Measurements from ENCODE around the gene ANKRD13A. TPM values are rescaled to one million over a fixed set of nuclear protein-coding genes. Genes with fewer than 3 reads are reported as not detected.
"Not testable (repeated sequence)": the region's sequence is repeated elsewhere in the genome, so short reads cannot be mapped to it uniquely, and the experiment has no call there.

ANKRD13A gene
- total RNA-seq, 4 donors from 2014 or later = 19.0 to 29.3 (median 20.5) TPM

DNA sequence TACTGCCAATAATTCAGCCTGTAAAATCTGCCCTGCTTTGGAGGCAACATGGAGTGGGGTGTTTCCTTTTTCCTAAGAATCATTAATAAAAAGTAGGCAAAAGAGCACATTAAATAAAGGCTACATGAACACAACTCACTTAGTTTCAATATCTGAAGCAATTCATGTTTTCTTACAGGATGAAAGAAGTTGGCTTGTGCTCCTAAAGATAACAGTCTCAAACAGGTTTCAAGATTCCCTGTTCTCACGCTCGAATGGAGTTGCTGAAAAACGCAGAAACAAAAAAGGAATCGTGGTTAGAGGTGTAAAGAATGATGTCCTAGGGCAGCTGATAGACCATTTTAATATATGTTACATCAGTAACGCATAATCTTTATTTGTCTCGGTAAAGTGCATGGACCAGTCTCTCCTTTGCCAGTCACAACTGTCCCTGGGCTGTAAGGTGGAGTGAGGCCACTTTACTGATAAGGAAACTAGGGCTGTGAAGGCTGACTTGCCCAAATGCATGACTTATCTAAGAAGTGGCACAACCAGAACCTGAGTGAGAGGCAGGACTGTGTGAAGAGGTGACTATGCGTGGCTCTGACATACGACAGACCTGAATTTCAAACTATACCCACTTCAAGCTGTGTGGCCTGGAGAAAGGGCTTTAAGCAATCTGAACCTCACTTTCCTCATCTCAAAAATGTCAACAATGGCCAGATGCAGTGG lies 15.6 kb upstream of the ANKRD13A start:
- no peaks in the 10 kb centered on the region for H3K4me1 ChIP-seq
- TF ChIP-seq, protein P1, sequence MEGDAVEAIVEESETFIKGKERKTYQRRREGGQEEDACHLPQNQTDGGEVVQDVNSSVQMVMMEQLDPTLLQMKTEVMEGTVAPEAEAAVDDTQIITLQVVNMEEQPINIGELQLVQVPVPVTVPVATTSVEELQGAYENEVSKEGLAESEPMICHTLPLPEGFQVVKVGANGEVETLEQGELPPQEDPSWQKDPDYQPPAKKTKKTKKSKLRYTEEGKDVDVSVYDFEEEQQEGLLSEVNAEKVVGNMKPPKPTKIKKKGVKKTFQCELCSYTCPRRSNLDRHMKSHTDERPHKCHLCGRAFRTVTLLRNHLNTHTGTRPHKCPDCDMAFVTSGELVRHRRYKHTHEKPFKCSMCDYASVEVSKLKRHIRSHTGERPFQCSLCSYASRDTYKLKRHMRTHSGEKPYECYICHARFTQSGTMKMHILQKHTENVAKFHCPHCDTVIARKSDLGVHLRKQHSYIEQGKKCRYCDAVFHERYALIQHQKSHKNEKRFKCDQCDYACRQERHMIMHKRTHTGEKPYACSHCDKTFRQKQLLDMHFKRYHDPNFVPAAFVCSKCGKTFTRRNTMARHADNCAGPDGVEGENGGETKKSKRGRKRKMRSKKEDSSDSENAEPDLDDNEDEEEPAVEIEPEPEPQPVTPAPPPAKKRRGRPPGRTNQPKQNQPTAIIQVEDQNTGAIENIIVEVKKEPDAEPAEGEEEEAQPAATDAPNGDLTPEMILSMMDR (IDR thresholded peaks at IDR 0.05 in 4 of 5, conservative IDR thresholded peaks at IDR 0.05 in 1 of 5) = no peak
- TF ChIP-seq POLR2A (IDR thresholded peaks at IDR 0.05) = no peak
- no peak overlapping the region for H3K27ac ChIP-seq
- no peak for DNase-seq
- H3K36me3 ChIP-seq = peaks cover 9 to 97% of the 10 kb centered on the region in 2 donors
- no peak for ATAC-seq
- intact Hi-C loops (cut with DNase I; ENCODE audit: low total_unique reads) = no loop called here
- no peak overlapping the region for H3K4me3 ChIP-seq
- in situ Hi-C loops (cut with MboI; ENCODE audit: low sequenced_read_pairs in 4 of 4) = no loop called here
- no peaks in the 10 kb centered on the region for H3K27me3 ChIP-seq
- H3K9me3 ChIP-seq = no peaks in the 10 kb centered on the region

DNA sequence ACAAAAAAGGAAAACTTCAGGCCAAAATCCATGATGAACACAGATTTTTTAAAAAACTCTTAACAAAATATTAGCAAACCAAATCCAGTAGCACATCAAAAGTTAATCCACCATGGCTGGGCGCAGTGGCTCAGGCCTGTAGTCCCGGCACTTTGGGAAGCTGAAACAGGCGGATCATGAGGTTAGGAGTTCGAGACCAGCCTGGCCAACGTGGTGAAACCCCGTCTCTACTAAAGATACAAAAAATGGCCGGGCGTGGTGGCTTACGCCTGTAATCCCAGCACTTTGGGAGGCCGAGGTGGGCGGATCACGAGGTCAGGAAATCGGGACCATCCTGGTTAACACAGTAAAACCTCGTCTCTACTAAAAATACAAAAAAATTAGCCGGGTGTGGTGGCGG lies 13.0 kb upstream of the ANKRD13A start:
- H3K9me3 ChIP-seq; intact Hi-C loops (cut with DNase I; ENCODE audit: low total_unique reads); H3K4me3 ChIP-seq; DNase-seq; H3K4me1 ChIP-seq; ATAC-seq; H3K27ac ChIP-seq; in situ Hi-C loops (cut with MboI; ENCODE audit: low sequenced_read_pairs in 4 of 4); H3K27me3 ChIP-seq: not testable (repeated sequence)
- peaks cover 7 to 85% of the 10 kb centered on the region in 2 donors for H3K36me3 ChIP-seq

DNA sequence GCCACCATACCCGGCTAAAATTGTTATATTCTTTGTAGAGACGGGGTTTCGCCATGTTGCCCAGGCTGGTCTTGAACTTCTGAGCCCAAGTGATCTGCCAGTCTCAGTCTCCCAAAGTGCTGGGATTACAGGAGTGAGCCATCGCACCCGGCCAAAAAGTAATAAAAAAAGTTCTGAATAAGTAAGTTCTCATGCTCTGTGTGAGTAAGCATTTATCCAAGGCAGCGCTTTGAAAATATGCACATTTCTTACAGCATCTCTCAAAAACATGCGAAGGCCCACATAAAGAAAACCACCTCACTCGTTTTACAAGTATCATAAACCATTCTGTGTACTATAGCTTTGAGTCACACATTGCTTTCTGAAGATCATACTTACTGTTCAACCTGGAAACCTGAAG lies 11.6 kb upstream of the ANKRD13A start:
- H3K36me3 ChIP-seq = peaks cover 4 to 71% of the 10 kb centered on the region in 2 donors
- DNase-seq = no peak

DNA sequence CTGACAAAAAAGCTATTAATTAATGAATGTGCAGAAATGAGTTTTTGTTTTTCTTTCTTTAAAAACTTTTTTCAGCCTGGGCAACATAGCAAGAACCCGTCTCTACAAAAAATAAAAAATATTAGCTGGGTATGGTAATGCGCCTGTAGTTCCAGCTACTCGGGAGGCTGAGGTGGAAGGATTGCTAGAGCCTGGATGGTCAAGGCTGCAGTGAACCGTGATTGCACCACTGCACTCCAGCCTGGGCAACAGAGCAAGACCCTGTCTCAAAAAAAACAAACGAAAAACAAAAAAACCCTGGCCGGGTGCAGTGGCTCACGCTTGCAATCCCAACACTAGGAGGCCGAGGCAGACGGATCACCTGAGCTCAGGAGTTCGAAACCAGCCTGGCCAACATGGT lies 11.0 kb upstream of the ANKRD13A start:
- in situ Hi-C loops (cut with MboI; ENCODE audit: low sequenced_read_pairs in 4 of 4) = no loop called here
- Histone ChIP-seq H3K36me3 (peaks cover under 1 to 65% of the 10 kb centered on the region in 2 donors), H3K9me3 (no peaks in the 10 kb centered on the region), H3K27ac (peak overlapping the region in 2 of 4 donors; percentile 6 to 17), H3K4me1 (peaks cover 5 to 6% of the 10 kb centered on the region in 2 donors), H3K27me3 (no peaks in the 10 kb centered on the region), H3K4me3 (no peak overlapping the region)
- no peak for ATAC-seq
- TF ChIP-seq POLR2A (IDR thresholded peaks at IDR 0.05) = no peak
- TF ChIP-seq, protein P1 (IDR thresholded peaks at IDR 0.05 in 4 of 5, conservative IDR thresholded peaks at IDR 0.05 in 1 of 5) = no peak
- DNase-seq = no peak
- intact Hi-C loops (cut with DNase I; ENCODE audit: low total_unique reads) = no loop called here

More for the DNA sequence above, 11.6 kb upstream of the ANKRD13A start:
- H3K4me1 ChIP-seq = peaks cover 1 to 2% of the 10 kb centered on the region in 2 donors
- TF ChIP-seq POLR2A (IDR thresholded peaks at IDR 0.05) = no peak
- TF ChIP-seq, protein P1 (IDR thresholded peaks at IDR 0.05 in 4 of 5, conservative IDR thresholded peaks at IDR 0.05 in 1 of 5) = no peak
- no peak for ATAC-seq
- no peak overlapping the region for H3K27ac ChIP-seq
- H3K9me3 ChIP-seq = no peaks in the 10 kb centered on the region
- H3K27me3 ChIP-seq = no peaks in the 10 kb centered on the region
- intact Hi-C loops (cut with DNase I; ENCODE audit: low total_unique reads) = no loop called here
- H3K4me3 ChIP-seq = no peak overlapping the region
- in situ Hi-C loops (cut with MboI; ENCODE audit: low sequenced_read_pairs in 4 of 4) = no loop called here

DNA sequence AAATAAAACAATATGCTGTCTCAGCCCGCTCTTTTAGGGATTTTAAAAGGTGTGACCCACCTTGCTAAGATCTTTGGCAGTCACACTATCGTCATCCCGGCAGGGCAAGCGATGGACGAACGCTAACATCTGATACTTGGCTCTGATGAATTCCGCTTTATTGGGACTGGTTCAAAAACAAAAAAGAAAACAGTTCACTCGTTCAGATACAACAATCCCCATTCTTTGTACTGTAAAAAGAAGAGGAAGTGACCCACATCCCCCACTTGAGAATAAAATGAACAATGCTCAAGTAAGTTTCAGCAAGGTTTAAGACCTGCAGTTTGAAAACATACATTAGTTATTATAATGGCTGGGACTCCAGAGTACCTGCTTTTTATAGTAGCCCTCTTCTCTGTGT lies 10.3 kb upstream of the ANKRD13A start:
- no peaks in the 10 kb centered on the region for H3K27me3 ChIP-seq
- intact Hi-C loops (cut with DNase I; ENCODE audit: low total_unique reads) (no loop called here), in situ Hi-C loops (cut with MboI; ENCODE audit: low sequenced_read_pairs in 4 of 4) (no loop called here)
- ATAC-seq (no peak), DNase-seq (no peak)
- H3K4me3 ChIP-seq = no peak overlapping the region
- peaks cover 5 to 13% of the 10 kb centered on the region in 2 donors for H3K4me1 ChIP-seq
- no peaks in the 10 kb centered on the region for H3K9me3 ChIP-seq
- peak overlapping the region in 2 of 4 donors; percentile 29 to 37 for H3K27ac ChIP-seq
- TF ChIP-seq, protein P1 (IDR thresholded peaks at IDR 0.05 in 4 of 5, conservative IDR thresholded peaks at IDR 0.05 in 1 of 5) = no peak
- no peak for TF ChIP-seq POLR2A (IDR thresholded peaks at IDR 0.05)
- peaks cover 0 to 58% of the 10 kb centered on the region in 2 donors for H3K36me3 ChIP-seq
